Transverse colon (tissue), 4 donors: Measurements from ENCODE around the gene DMXL1. TPM values are rescaled to one million over a fixed set of nuclear protein-coding genes. Genes with fewer than 3 reads are reported as not detected.

ENCODE experiments used
- DNase-seq: peaks from one replicate; pipeline ENCODE4 v3.0.0-alpha.2; 2019
- H3K27ac ChIP-seq, 4 donors: fragments of 200-600 bp; sonication (generic); 2 replicates each; pipeline ENCODE4 v1.5.1; 2016 to 2018; ENCODE audit warnings: inconsistent platforms in 4 of 4
- H3K27me3 ChIP-seq: fragments of 200-600 bp; sonication (generic); 2 replicates; pipeline ENCODE4 v1.5.1; 2017; ENCODE audit warnings: inconsistent platforms
- H3K36me3 ChIP-seq, 4 donors: fragments of 200-600 bp; sonication (generic); 2 replicates each; pipeline ENCODE4 v1.5.1; 2017 to 2019; ENCODE audit warnings: inconsistent platforms in 4 of 4
- H3K4me1 ChIP-seq, 4 donors: fragments of 200-600 bp; sonication (generic); 2 replicates each; pipeline ENCODE4 v1.5.1; 2017 to 2020; ENCODE audit warnings: inconsistent platforms in 4 of 4
- H3K4me3 ChIP-seq, 4 donors: fragments of 200-600 bp; sonication (generic); 1 replicate in 1 of 4; 2 replicates in 3 of 4; pipeline versions ENCODE4 v1.5.1 to v1.6.1; 2017 to 2019; ENCODE audit warnings: inconsistent platforms in 4 of 4
- H3K9me3 ChIP-seq, 2 donors: fragments of 200-600 bp; sonication (generic); 2 replicates each; pipeline ENCODE4 v1.5.1; 2017 to 2019; ENCODE audit warnings: inconsistent platforms in 2 of 2
- CTCF ChIP-seq, 5 experiments: fragments of 200-600 bp in 3 of 5; fragments of 450-650 bp in 2 of 5; sonication (generic) in 3 of 5; IDR thresholded peaks; 1 replicate in 2 of 5; 2 replicates in 3 of 5; pipeline ENCODE4 v1.5.1; 2016 to 2017; ENCODE audit warnings: antibody characterized with exemption in 5 of 5, inconsistent platforms in 3 of 5, mild to moderate bottlenecking in 2 of 5, moderate library complexity in 1 of 5
- EP300 ChIP-seq: sonication (generic); formaldehyde crosslinking; IDR thresholded peaks from one replicate; pipeline ENCODE4 v1.6.1; 2017; ENCODE audit warnings: antibody characterized with exemption, low read depth
- POLR2A ChIP-seq: fragments of 450-650 bp; IDR thresholded peaks from one replicate; pipeline ENCODE4 v1.6.1; 2016; ENCODE audit warnings: antibody characterized with exemption, mild to moderate bottlenecking, moderate library complexity
- POLR2AphosphoS5 ChIP-seq, 3 donors: sonication (generic); formaldehyde crosslinking; IDR thresholded peaks; one replicate each; pipeline ENCODE4 v1.6.1; 2016; ENCODE audit warnings: antibody characterized with exemption in 3 of 3
- WGBS, 2 donors: methylation state at CpG; one replicate each; pipeline ENCODE4 v1.1.5; 2018; ENCODE audit warnings: low coverage in 1 of 2; 5-methylcytosine and 5-hydroxymethylcytosine counted together
- in situ Hi-C, 4 donors: fragments of 200-750 bp; cut with MboI; loops; one replicate each; pipeline versions ENCODE4 v1.15.0 to v1.15.1; 2017; ENCODE audit warnings: low sequenced_read_pairs in 3 of 4, low pct_ligation_motif_present in 1 of 4, low pct_unique_long_range_greater_than_20kb in 1 of 4
- intact Hi-C: fragments of 100-400 bp; cut with DNase I; formaldehyde crosslinking; loops from one replicate; pipeline ENCODE4 v1.15.1; 2023; ENCODE audit warnings: low total_unique reads
- total RNA-seq, 4 donors: library from RNA; depleted of rRNA; stranded (reverse); fragments of >200 nt; gene quantifications; one replicate each; pipeline ENCODE4 v1.1.0, GENCODE V29; 2016

DMXL1 gene
- total RNA-seq, 4 donors from 2014 or later = 44.6 to 84.8 (median 58.2) TPM

- H3K4me3 ChIP-seq = no peak overlapping the region
- no peaks in the 10 kb centered on the region for H3K9me3 ChIP-seq
- H3K36me3 ChIP-seq = no peaks in the 10 kb centered on the region
- intact Hi-C loops = no loop called here
- no peaks in the 10 kb centered on the region for H3K4me1 ChIP-seq
- TF ChIP-seq POLR2AphosphoS5 (IDR thresholded peaks at IDR 0.05) = no peak
- no peak for TF ChIP-seq EP300
- no peak for TF ChIP-seq POLR2A
- TF ChIP-seq CTCF (IDR thresholded peaks at IDR 0.05) = no peak
- H3K27ac ChIP-seq = no peak overlapping the region
- WGBS, 2 donors = 79 to 91% methylated on average over 4 to 7 of the region's 7 CpGs
- in situ Hi-C loops = no loop called here
- DNase-seq = no peak
- H3K27me3 ChIP-seq = no peaks in the 10 kb centered on the region
These were observed 20.9 kb upstream of the DMXL1 start for GRCh38 chr5:119049824-119050449.

- no peaks in the 10 kb centered on the region for H3K4me1 ChIP-seq
- intact Hi-C loops = no loop called here
- H3K27ac ChIP-seq = no peak overlapping the region
- WGBS, 2 donors = 78% methylated on average over 2 of the region's 2 CpGs; no CpG with 5 or more reads in 1 of the 2 donors
- in situ Hi-C loops = no loop called here
- no peaks in the 10 kb centered on the region for H3K36me3 ChIP-seq
- no peaks in the 10 kb centered on the region for H3K9me3 ChIP-seq
- TF ChIP-seq CTCF (IDR thresholded peaks at IDR 0.05) (no peak), EP300 (no peak), POLR2A (no peak), POLR2AphosphoS5 (IDR thresholded peaks at IDR 0.05) (no peak)
- H3K4me3 ChIP-seq = no peak overlapping the region
- no peaks in the 10 kb centered on the region for H3K27me3 ChIP-seq
- no peak for DNase-seq
These were observed 16.8 kb upstream of the DMXL1 start for GRCh38 chr5:119054101-119054500.

DNA sequence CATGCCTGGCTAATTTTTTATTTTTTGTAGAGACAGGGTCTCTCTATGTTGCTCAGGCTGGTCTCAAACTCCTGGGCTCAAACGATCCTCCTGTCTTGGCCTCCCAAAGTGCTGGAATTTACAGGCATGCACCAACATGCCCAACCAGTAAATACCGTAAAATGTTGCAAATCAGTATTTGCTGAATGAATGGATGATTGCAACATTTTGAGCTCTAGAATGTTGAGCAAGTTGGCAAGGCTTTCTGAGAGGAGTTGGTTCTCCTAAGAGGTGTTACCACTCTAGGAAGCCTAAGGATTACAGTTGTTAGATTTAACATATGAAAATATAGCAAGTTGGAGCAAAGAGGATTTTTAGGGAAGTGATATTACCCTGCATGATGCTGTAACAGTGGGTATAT lies 15.6 kb upstream of the DMXL1 start:
- in situ Hi-C loops = no loop called here
- Histone ChIP-seq H3K9me3 (no peaks in the 10 kb centered on the region), H3K36me3 (no peaks in the 10 kb centered on the region), H3K27me3 (no peaks in the 10 kb centered on the region), H3K27ac (no peak overlapping the region), H3K4me1 (no peaks in the 10 kb centered on the region), H3K4me3 (no peak overlapping the region)
- WGBS, 2 donors = 75 to 98% methylated on average over 1 to 2 of the region's 2 CpGs
- no peak for TF ChIP-seq POLR2AphosphoS5 (IDR thresholded peaks at IDR 0.05)
- no peak for TF ChIP-seq CTCF (IDR thresholded peaks at IDR 0.05)
- no peak for TF ChIP-seq EP300
- TF ChIP-seq POLR2A = no peak
- intact Hi-C loops = no loop called here
- no peak for DNase-seq

GRCh38 chr5:119058979-119059529 lies 11.8 kb upstream of the DMXL1 start:
- DNase-seq = no peak
- TF ChIP-seq POLR2A (no peak), POLR2AphosphoS5 (IDR thresholded peaks at IDR 0.05) (no peak), CTCF (IDR thresholded peaks at IDR 0.05) (no peak), EP300 (no peak)
- Histone ChIP-seq H3K27me3 (no peaks in the 10 kb centered on the region), H3K36me3 (no peaks in the 10 kb centered on the region), H3K4me3 (no peak overlapping the region), H3K4me1 (peaks cover 3 to 9% (median 4%) of the 10 kb centered on the region in 4 donors), H3K27ac (no peak overlapping the region), H3K9me3 (no peaks in the 10 kb centered on the region)
- in situ Hi-C loops (no loop called here), intact Hi-C loops (no loop called here)
